H1 (cell line): ENCODE measurements around the gene SDF2L1. TPM values are rescaled to one million over a fixed set of nuclear protein-coding genes. Genes with fewer than 3 reads are reported as not detected.

Experiments used
- CTCF ChIA-PET: fragments of 300-600 bp; sonication (Branson Sonifier 250); formaldehyde crosslinking; loops from one replicate; lab custom pipeline; 2021; ENCODE audit not compliant: partially characterized antibody; lab: Charles Lee
- POLR2A ChIA-PET: fragments of 300-600 bp; sonication (Branson Sonifier 250); formaldehyde crosslinking; loops from one replicate; lab custom pipeline; 2021; ENCODE audit warnings: inconsistent platforms; ENCODE audit not compliant: partially characterized antibody; lab: Charles Lee
- DNase-seq, 2 experiments: peaks; one replicate each; pipeline versions ENCODE4 v3.0.0 to v3.0.0-alpha.2; 2010 to 2022; ENCODE audit warnings: low spot score in 2 of 2, low read depth in 1 of 2, mixed read lengths in 1 of 2
- FAIRE-seq: peaks from 2 replicates; lab custom pipeline; 2011; peaks lifted over from hg19 to GRCh38; lab: Jason Lieb, UNC
- H2AFZ ChIP-seq: 2 replicates; pipeline ENCODE4 v1.8.1; 2012; ENCODE audit warnings: low read length, inconsistent platforms
- H2AK5ac ChIP-seq: 2 replicates; pipeline ENCODE4 v1.6.1; 2013; ENCODE audit warnings: low read depth, low read length
- H2BK120ac ChIP-seq: replicated peaks from 2 replicates; pipeline ENCODE3; 2013; ENCODE audit warnings: low read depth, low read length, inconsistent platforms
- H2BK12ac ChIP-seq: 2 replicates; pipeline ENCODE4 v1.6.1; 2013; ENCODE audit warnings: low read depth, low read length
- H2BK15ac ChIP-seq: 2 replicates; pipeline ENCODE4 v1.6.1; 2013; ENCODE audit warnings: low read length
- H2BK20ac ChIP-seq: 2 replicates; pipeline ENCODE4 v1.6.1; 2013; ENCODE audit warnings: low read length
- H2BK5ac ChIP-seq: 2 replicates; pipeline ENCODE4 v1.6.1; 2013; ENCODE audit warnings: low read depth, low read length
- H3K14ac ChIP-seq: 2 replicates; pipeline ENCODE4 v1.6.1; 2013; ENCODE audit warnings: inconsistent platforms; ENCODE audit not compliant: insufficient read length
- H3K18ac ChIP-seq: 2 replicates; pipeline ENCODE4 v1.6.1; 2013; ENCODE audit warnings: low read length; ENCODE audit errors: extremely low read depth
- H3K23ac ChIP-seq: 2 replicates; pipeline ENCODE4 v1.6.1; 2013; ENCODE audit warnings: inconsistent platforms; ENCODE audit not compliant: insufficient read length
- H3K23me2 ChIP-seq: 2 replicates; pipeline ENCODE4 v1.6.1; 2013; ENCODE audit warnings: low read depth, low read length
- H3K27ac ChIP-seq: 2 replicates; pipeline ENCODE4 v1.6.1; 2011; ENCODE audit warnings: low read depth, low read length, inconsistent platforms
- H3K27me3 ChIP-seq, 4 experiments: replicated peaks in 1 of 4; 1 replicate in 1 of 4; 2 replicates in 3 of 4; pipeline versions ENCODE4 v1.6.1 to v1.8.1; 2011 to 2013; ENCODE audit warnings: low read length in 3 of 4, mild to moderate bottlenecking in 3 of 4, inconsistent platforms in 2 of 4, mixed read lengths in 2 of 4, moderate library complexity in 1 of 4; ENCODE audit not compliant: control insufficient read depth in 3 of 4, insufficient read depth in 3 of 4; ENCODE audit errors: extremely low read depth in 1 of 4
- H3K36me3 ChIP-seq, 4 experiments: 2 replicates each; pipeline versions ENCODE4 v1.6.1 to v1.8.1; 2011 to 2013; ENCODE audit warnings: mild to moderate bottlenecking in 4 of 4, low read length in 3 of 4, moderate library complexity in 2 of 4, control low read depth in 1 of 4, inconsistent platforms in 1 of 4; ENCODE audit not compliant: insufficient read depth in 4 of 4, control insufficient read depth in 2 of 4
- H3K4ac ChIP-seq: replicated peaks from 2 replicates; pipeline ENCODE3; 2013; ENCODE audit warnings: low read length, low read depth, mixed read lengths, inconsistent platforms; ENCODE audit not compliant: insufficient read length
- H3K4me1 ChIP-seq, 4 experiments: replicated peaks in 1 of 4; 1 replicate in 1 of 4; 2 replicates in 3 of 4; pipeline versions ENCODE4 v1.6.1 to v1.8.1; 2011 to 2013; ENCODE audit warnings: low read length in 3 of 4, inconsistent platforms in 2 of 4, mixed read lengths in 1 of 4; ENCODE audit not compliant: insufficient read depth in 4 of 4, control insufficient read depth in 3 of 4
- H3K4me2 ChIP-seq, 2 experiments: 2 replicates each; pipeline versions ENCODE4 v1.6.1 to v1.8.1; 2011 to 2013; ENCODE audit warnings: low read depth in 2 of 2, low read length in 2 of 2, control low read depth in 1 of 2, inconsistent platforms in 1 of 2, mild to moderate bottlenecking in 1 of 2; ENCODE audit not compliant: insufficient read depth in 1 of 2
- H3K4me3 ChIP-seq, 4 experiments: fragments of 200-600, 300-600 bp in 1 of 4; sonication (generic), shearing (Covaris generic), sonication (Bioruptor Twin) in 1 of 4; 2 replicates each; pipeline versions ENCODE4 v1.5.1 to v1.8.1; 2011 to 2016; ENCODE audit warnings: low read length in 4 of 4, low read depth in 3 of 4, control low read depth in 2 of 4, inconsistent platforms in 2 of 4, mild to moderate bottlenecking in 2 of 4, mixed read lengths in 1 of 4, moderate library complexity in 1 of 4; ENCODE audit not compliant: insufficient read depth in 2 of 4; ENCODE audit errors: extremely low read depth in 1 of 4
- H3K56ac ChIP-seq: replicated peaks from 2 replicates; pipeline ENCODE3; 2013; ENCODE audit warnings: low read depth, mild to moderate bottlenecking, mixed read lengths, low read length, inconsistent platforms; ENCODE audit not compliant: insufficient read length
- H3K79me1 ChIP-seq: 2 replicates; pipeline ENCODE4 v1.6.1; 2013; ENCODE audit warnings: low read depth, low read length, control low read depth
- H3K79me2 ChIP-seq, 2 experiments: 2 replicates each; pipeline versions ENCODE4 v1.6.1 to v1.8.1; 2012 to 2013; ENCODE audit warnings: low read length in 2 of 2, mild to moderate bottlenecking in 2 of 2, inconsistent platforms in 1 of 2; ENCODE audit not compliant: insufficient read depth in 2 of 2, control insufficient read depth in 1 of 2
- H3K9ac ChIP-seq, 4 experiments: replicated peaks in 1 of 4; 1 replicate in 1 of 4; 2 replicates in 3 of 4; pipeline versions ENCODE4 v1.6.1 to v1.8.1; 2011 to 2013; ENCODE audit warnings: low read depth in 3 of 4, low read length in 3 of 4, control low read depth in 2 of 4, mild to moderate bottlenecking in 2 of 4, moderate library complexity in 2 of 4, inconsistent platforms in 1 of 4; ENCODE audit errors: extremely low read depth in 1 of 4
- H3K9me3 ChIP-seq, 2 experiments: 2 replicates each; pipeline versions ENCODE4 v1.6.1 to v1.8.1; 2012 to 2013; ENCODE audit warnings: mild to moderate bottlenecking in 2 of 2, moderate library complexity in 2 of 2, control low read depth in 1 of 2, inconsistent platforms in 1 of 2, low read depth in 1 of 2, low read length in 1 of 2, mixed read lengths in 1 of 2; ENCODE audit not compliant: insufficient read depth in 2 of 2
- H4K20me1 ChIP-seq, 2 experiments: replicated peaks in 1 of 2; 2 replicates each; pipeline versions ENCODE3 to v1.8.1; 2011 to 2013; ENCODE audit warnings: inconsistent platforms in 2 of 2, low read length in 2 of 2, mild to moderate bottlenecking in 1 of 2; ENCODE audit not compliant: insufficient read depth in 2 of 2, control insufficient read depth in 1 of 2
- H4K5ac ChIP-seq: 2 replicates; pipeline ENCODE4 v1.6.1; 2013; ENCODE audit warnings: low read length, low read depth, mixed read lengths, inconsistent platforms; ENCODE audit not compliant: insufficient read length
- H4K8ac ChIP-seq: 2 replicates; pipeline ENCODE4 v1.8.0; 2013; ENCODE audit warnings: mild to moderate bottlenecking, moderate library complexity, low read length, inconsistent platforms; ENCODE audit not compliant: insufficient read depth; ENCODE audit errors: extremely low read depth
- H4K91ac ChIP-seq: replicated peaks from 2 replicates; pipeline ENCODE3; 2013; ENCODE audit warnings: low read length, mixed read lengths, inconsistent platforms; ENCODE audit not compliant: insufficient read length
- WGBS, 2 experiments: shearing (Covaris generic) in 1 of 2; methylation state at CpG; one replicate each; pipeline versions ENCODE4 v1.1.6 to v1.1.7; 2013 to 2015; ENCODE audit warnings: low lambda C conversion rate in 2 of 2, mixed read lengths in 2 of 2, inconsistent platforms in 1 of 2, low coverage in 1 of 2, missing lambda C conversion rate in 1 of 2; ENCODE audit not compliant: insufficient replicate concordance in 2 of 2, insufficient coverage in 1 of 2, insufficient read length in 1 of 2; ENCODE audit errors: extremely low coverage in 1 of 2, missing lambda C conversion rate in 1 of 2; 5-methylcytosine and 5-hydroxymethylcytosine counted together
- polyA plus RNA-seq, 7 experiments: library from polyadenylated mRNA; depleted of rRNA in 3 of 7; stranded (reverse) in 5 of 7; unstranded in 2 of 7; fragments of >200 nt in 5 of 7; fragments of 200-250 nt in 2 of 7; gene quantifications; 1 replicate in 5 of 7; 2 replicates in 1 of 7; 4 replicates in 1 of 7; pipeline versions ENCODE4 v1.2.1 to v1.2.3, GENCODE V29; 2011 to 2013; ENCODE audit warnings: missing spikeins in 2 of 7, mixed read lengths in 2 of 7
- total RNA-seq: library from RNA; stranded (reverse); fragmentation: NEBNext Ultra II Directional; extraction: Animal tissue kit (Norgen Biotek cat#: 25700); gene quantifications from 2 replicates; pipeline ENCODE4 v1.2.1, GENCODE V29; 2021
- TF ChIP-seq, protein P1 (sequence below): IDR thresholded peaks from 2 replicates; pipeline ENCODE4 v1.6.1; 2011; ENCODE audit warnings: low read depth, mild to moderate bottlenecking, low read length; ENCODE audit not compliant: insufficient read depth

Gene SDF2L1
- total and polyA plus RNA-seq, 2 of the 8 experiments (the other 6 are each of a cell fraction or from before 2014, with no cell fraction given): 51.1 to 59.6 TPM

DNA sequence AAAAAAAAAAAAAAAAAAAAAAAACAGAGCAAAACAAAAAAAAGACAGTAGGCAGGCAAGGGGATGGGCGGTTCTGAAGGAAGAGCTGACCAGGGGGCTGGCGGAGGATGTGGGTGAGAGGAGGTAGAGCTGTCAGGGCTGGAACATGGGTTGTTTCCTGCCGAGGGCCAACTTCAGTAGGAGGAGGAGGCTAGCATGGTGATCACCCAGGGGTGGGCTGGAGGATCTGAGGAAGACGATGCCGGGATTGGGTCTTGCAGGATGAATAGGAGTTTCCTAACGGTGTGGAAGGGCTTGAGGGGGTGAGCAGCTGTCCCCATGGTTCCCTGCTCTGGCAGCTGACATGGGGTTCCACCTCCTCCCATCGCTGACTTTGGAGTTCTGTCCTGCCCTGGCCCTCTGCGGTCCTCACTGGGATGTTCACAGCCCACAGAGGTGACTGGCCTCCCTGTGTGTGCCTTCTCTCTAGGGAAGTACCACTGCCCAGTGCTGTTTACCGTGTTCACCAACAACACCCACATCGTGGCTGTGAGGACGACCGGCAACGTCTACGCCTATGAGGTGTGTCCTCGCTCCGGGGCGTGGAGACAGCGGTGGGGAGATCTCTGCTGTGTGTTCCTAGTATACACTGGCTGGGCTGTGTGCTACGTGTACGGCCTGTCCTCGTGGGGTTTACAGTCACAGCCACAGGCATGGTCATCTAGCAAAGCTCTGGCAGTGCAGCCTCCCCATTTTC is 38.9 kb downstream of the SDF2L1 start:
- no peak overlapping the region for H4K91ac ChIP-seq
- no peaks in the 10 kb centered on the region for H3K79me2 ChIP-seq
- WGBS, 2 experiments: 87% methylated on average over 21 of the region's 21 CpGs; no CpG with 5 or more reads in 1 of the 2 experiments
- no peak for DNase-seq
- no peak overlapping the region for H2AK5ac ChIP-seq
- no peak overlapping the region for H3K9ac ChIP-seq
- ChIA-PET POLR2A (interaction anchor here (0.7 to 1.6 kb wide), 4 partner anchors 13 to 73 kb away, joined by 3 to 4 read pairs (median 3); no protein-coding TSS in a partner anchor), CTCF (interaction anchor here (0.6 to 1.1 kb wide), 2 partner anchors 36 to 291 kb away, joined by 3 read pairs; no protein-coding TSS in a partner anchor)
- H3K36me3 ChIP-seq: peaks cover 0 to 2% (median under 1%) of the 10 kb centered on the region in 4 experiments; a peak in 3 of 8 replicates
- H3K4me2 ChIP-seq: no peak overlapping the region
- H2BK20ac ChIP-seq: no peak overlapping the region
- peak overlapping the region; percentile 51; the same call in 1 of the 2 replicates for H4K8ac ChIP-seq
- H3K23me2 ChIP-seq: no peaks in the 10 kb centered on the region
- peaks cover 0 to 8% of the 10 kb centered on the region in 2 experiments; a peak in 1 of 4 replicates for H3K9me3 ChIP-seq
- H3K18ac ChIP-seq: no peak overlapping the region
- peak overlapping the region; percentile 66; the same call in 1 of the 2 replicates for H2BK5ac ChIP-seq
- no peak overlapping the region for H3K23ac ChIP-seq
- H4K20me1 ChIP-seq: peaks cover 2 to 9% of the 10 kb centered on the region in 2 experiments
- no peaks in the 10 kb centered on the region for H3K4me1 ChIP-seq
- no peak overlapping the region for H2AFZ ChIP-seq
- H2BK120ac ChIP-seq: no peak overlapping the region
- no peak overlapping the region for H2BK12ac ChIP-seq
- no peaks in the 10 kb centered on the region for H3K79me1 ChIP-seq
- FAIRE-seq: no peak
- H4K5ac ChIP-seq: no peak overlapping the region
- no peak overlapping the region for H3K27ac ChIP-seq
- no peak overlapping the region for H2BK15ac ChIP-seq
- H3K4ac ChIP-seq: no peak overlapping the region
- no peaks in the 10 kb centered on the region for H3K27me3 ChIP-seq
- H3K4me3 ChIP-seq: no peak overlapping the region
- no peak overlapping the region for H3K14ac ChIP-seq
- no peak overlapping the region for H3K56ac ChIP-seq
- TF ChIP-seq, protein P1, sequence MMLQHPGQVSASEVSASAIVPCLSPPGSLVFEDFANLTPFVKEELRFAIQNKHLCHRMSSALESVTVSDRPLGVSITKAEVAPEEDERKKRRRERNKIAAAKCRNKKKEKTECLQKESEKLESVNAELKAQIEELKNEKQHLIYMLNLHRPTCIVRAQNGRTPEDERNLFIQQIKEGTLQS: no peak
